ENCODE measurements around the gene BMPR1A.

DNA sequence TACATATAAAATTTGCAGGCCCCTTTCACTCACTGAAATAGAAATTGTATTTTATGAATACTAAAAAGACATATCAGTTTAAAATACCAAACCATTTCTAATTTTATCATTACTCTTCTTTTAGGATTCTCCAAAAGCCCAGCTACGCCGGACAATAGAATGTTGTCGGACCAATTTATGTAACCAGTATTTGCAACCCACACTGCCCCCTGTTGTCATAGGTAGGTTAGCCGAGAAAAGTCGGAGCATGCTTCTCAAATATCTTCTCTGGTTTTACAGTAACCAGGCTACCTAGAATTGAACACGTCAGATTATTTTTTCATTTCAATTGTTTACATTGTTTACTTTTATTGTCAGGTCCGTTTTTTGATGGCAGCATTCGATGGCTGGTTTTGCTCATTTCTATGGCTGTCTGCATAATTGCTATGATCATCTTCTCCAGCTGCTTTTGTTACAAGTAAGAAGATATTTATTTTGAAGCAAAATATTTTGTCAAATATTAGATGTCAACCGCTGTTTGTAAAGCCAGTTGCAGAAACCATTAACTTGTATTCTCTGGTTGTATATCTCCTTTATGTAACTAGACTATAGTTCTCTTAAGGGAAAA, 143.4 kb downstream of the BMPR1A start:
- TF ChIP-seq, protein P1, sequence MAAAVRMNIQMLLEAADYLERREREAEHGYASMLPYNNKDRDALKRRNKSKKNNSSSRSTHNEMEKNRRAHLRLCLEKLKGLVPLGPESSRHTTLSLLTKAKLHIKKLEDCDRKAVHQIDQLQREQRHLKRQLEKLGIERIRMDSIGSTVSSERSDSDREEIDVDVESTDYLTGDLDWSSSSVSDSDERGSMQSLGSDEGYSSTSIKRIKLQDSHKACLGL (CRISPR knock-in tag; IDR thresholded peaks at IDR 0.05; ENCODE audit: borderline replicate concordance, poor library complexity, severe bottlenecking): no peak
- TF ChIP-seq TCF3 (CRISPR knock-in tag; IDR thresholded peaks at IDR 0.05) (no peak), SP2 (IDR thresholded peaks at IDR 0.05; ENCODE audit: extremely low read depth, low read depth, low read length, poor library complexity, severe bottlenecking) (no peak), HDGF (IDR thresholded peaks at IDR 0.05) (no peak)

All from K562 (cell line).